Neuronal stem cell (in vitro differentiated cells): ENCODE data around the gene TMEM107.

Source experiments
- DNase-seq: peaks from one replicate; pipeline ENCODE4 v3.0.0-alpha.2; 2013; ENCODE audit warnings: low spot score
- H2AFZ ChIP-seq: one replicate; pipeline ENCODE4 v1.6.1; 2013; ENCODE audit warnings: mild to moderate bottlenecking, low read length, inconsistent platforms
- H2AK5ac ChIP-seq: 2 replicates; pipeline ENCODE4 v1.6.1; 2013; ENCODE audit warnings: low read depth, mild to moderate bottlenecking, inconsistent platforms, low read length, moderate library complexity, mixed read lengths
- H2BK120ac ChIP-seq: 2 replicates; pipeline ENCODE4 v1.6.1; 2013; ENCODE audit warnings: low read depth, mild to moderate bottlenecking, inconsistent platforms, low read length, moderate library complexity, mixed read lengths
- H2BK12ac ChIP-seq: one replicate; pipeline ENCODE4 v1.6.1; 2013; ENCODE audit warnings: low read length, inconsistent platforms
- H2BK15ac ChIP-seq: 2 replicates; pipeline ENCODE4 v1.6.1; 2013; ENCODE audit warnings: mild to moderate bottlenecking, low read length, inconsistent platforms, mixed read lengths
- H2BK5ac ChIP-seq: one replicate; pipeline ENCODE4 v1.6.1; 2013; ENCODE audit warnings: inconsistent platforms, mild to moderate bottlenecking, low read length, moderate library complexity
- H3K14ac ChIP-seq: one replicate; pipeline ENCODE4 v1.6.1; 2013; ENCODE audit warnings: low read length, inconsistent platforms
- H3K18ac ChIP-seq: 2 replicates; pipeline ENCODE4 v1.6.1; 2013; ENCODE audit warnings: low read length, inconsistent platforms
- H3K23ac ChIP-seq: 2 replicates; pipeline ENCODE4 v1.6.1; 2013; ENCODE audit warnings: low read depth, mild to moderate bottlenecking, mixed read lengths, low read length, inconsistent platforms; ENCODE audit not compliant: poor library complexity
- H3K27ac ChIP-seq: replicated peaks from 3 replicates; pipeline ENCODE4 v1.5.1; 2013; ENCODE audit warnings: low read length, inconsistent platforms
- H3K27me3 ChIP-seq, 3 experiments: 2 replicates each; pipeline ENCODE4 v1.6.1; 2013; ENCODE audit warnings: low read length in 3 of 3, mild to moderate bottlenecking in 2 of 3, inconsistent platforms in 1 of 3, low read depth in 1 of 3, mixed read lengths in 1 of 3, moderate library complexity in 1 of 3; ENCODE audit not compliant: control insufficient read depth in 3 of 3, insufficient read depth in 3 of 3
- H3K36me3 ChIP-seq, 2 donors: replicated peaks in 1 of 2; 2 replicates each; pipeline ENCODE4 v1.6.1; 2013; ENCODE audit warnings: low read length in 2 of 2; ENCODE audit not compliant: control insufficient read depth in 2 of 2, insufficient read depth in 2 of 2
- H3K4ac ChIP-seq: 2 replicates; pipeline ENCODE4 v1.6.1; 2013; ENCODE audit warnings: inconsistent platforms, mild to moderate bottlenecking, low read length, moderate library complexity
- H3K4me1 ChIP-seq, 2 donors: 1 replicate in 1 of 2; 2 replicates in 1 of 2; pipeline ENCODE4 v1.6.1; 2013; ENCODE audit warnings: low read length in 2 of 2, low read depth in 1 of 2; ENCODE audit not compliant: control insufficient read depth in 2 of 2, insufficient read depth in 1 of 2
- H3K4me2 ChIP-seq: one replicate; pipeline ENCODE4 v1.6.1; 2013; ENCODE audit warnings: mild to moderate bottlenecking, low read length, inconsistent platforms; ENCODE audit not compliant: insufficient read depth, poor library complexity, severe bottlenecking
- H3K4me3 ChIP-seq, 2 donors: 2 replicates each; pipeline ENCODE4 v1.5.1; 2013; ENCODE audit warnings: low read length in 2 of 2, mild to moderate bottlenecking in 2 of 2, inconsistent platforms in 1 of 2, moderate library complexity in 1 of 2
- H3K79me1 ChIP-seq: one replicate; pipeline ENCODE4 v1.6.1; 2013; ENCODE audit warnings: low read depth, mild to moderate bottlenecking, inconsistent platforms, low read length, moderate library complexity
- H3K9ac ChIP-seq: one replicate; pipeline ENCODE4 v1.6.1; 2013; ENCODE audit warnings: mild to moderate bottlenecking, low read depth, low read length, inconsistent platforms; ENCODE audit not compliant: poor library complexity
- H3K9me3 ChIP-seq, 2 donors: replicated peaks in 1 of 2; 2 replicates each; pipeline versions ENCODE3 to v1.6.1; 2013; ENCODE audit warnings: low read length in 2 of 2, mild to moderate bottlenecking in 2 of 2, inconsistent platforms in 1 of 2, low read depth in 1 of 2, mixed read lengths in 1 of 2, moderate library complexity in 1 of 2; ENCODE audit not compliant: control insufficient read depth in 2 of 2, insufficient read depth in 1 of 2
- H4K8ac ChIP-seq: one replicate; pipeline ENCODE4 v1.6.1; 2013; ENCODE audit warnings: low read depth, mild to moderate bottlenecking, inconsistent platforms, low read length, moderate library complexity
- H4K91ac ChIP-seq: one replicate; pipeline ENCODE4 v1.6.1; 2013; ENCODE audit warnings: low read length, low read depth, mild to moderate bottlenecking, inconsistent platforms; ENCODE audit not compliant: poor library complexity
- WGBS, 2 donors: extraction: QIAGEN DNeasy Blood & Tissue Kit; methylation state at CpG; one replicate each; pipeline ENCODE4 v1.1.7; 2013; ENCODE audit warnings: missing lambda C conversion rate in 2 of 2, mixed read lengths in 1 of 2; ENCODE audit not compliant: insufficient read length in 2 of 2, insufficient replicate concordance in 1 of 2; ENCODE audit errors: extremely low coverage in 2 of 2; 5-methylcytosine and 5-hydroxymethylcytosine counted together

Gene TMEM107

DNA sequence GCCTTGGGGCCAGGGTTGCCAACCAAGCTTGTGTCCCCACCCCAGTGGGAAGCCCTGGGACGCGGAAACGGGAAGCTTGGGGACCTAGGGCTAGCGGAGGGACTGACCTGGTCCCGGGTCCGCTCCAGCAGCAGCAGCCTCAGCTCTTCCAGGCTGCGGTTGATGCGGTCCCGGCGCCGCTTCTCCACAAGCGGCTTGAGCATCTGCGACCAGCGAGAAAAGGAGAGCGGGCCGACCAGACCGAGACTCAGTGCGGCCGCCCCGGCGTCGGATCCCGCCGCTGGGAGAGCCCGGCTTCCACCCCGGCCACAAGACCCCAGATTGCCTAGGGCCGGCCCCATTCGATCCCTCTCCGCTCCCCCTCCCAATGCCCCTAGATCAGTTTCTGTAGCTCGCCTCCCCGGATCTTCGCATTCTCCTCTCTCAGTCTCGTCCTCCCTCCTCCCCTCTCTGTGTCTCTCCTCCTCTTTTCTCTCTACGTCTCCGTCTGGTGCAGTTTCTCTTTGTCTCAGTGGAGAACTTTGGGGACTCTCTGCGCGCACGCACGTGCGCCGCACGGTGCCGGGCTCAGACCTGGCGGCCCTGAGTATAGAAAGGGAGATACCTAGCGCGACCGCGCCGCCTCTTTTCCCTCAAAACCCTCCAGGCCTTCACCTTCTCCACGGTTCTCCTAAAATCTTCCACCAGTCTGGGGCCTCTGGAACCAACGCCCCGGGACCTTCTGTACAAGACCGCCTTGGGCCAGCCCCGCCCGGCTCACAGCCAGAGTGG lies 53.1 kb downstream of the TMEM107 start:
- H3K14ac ChIP-seq, result no peak overlapping the region
- H3K27ac ChIP-seq, result no peak overlapping the region
- H3K4me3 ChIP-seq, result peak overlapping the region; percentile 67 to 91
- peak overlapping the region; percentile 44 for H2BK12ac ChIP-seq
- no peaks in the 10 kb centered on the region for H3K36me3 ChIP-seq
- no peak overlapping the region for H4K91ac ChIP-seq
- no peak overlapping the region for H2BK15ac ChIP-seq
- H3K4me1 ChIP-seq, result peaks cover 20 to 32% of the 10 kb centered on the region in 2 donors
- peak overlapping the region; percentile 54 for H2AK5ac ChIP-seq
- H2AFZ ChIP-seq, result peak overlapping the region; percentile 86
- H3K4ac ChIP-seq, result no peak overlapping the region
- peak; percentile 27 for DNase-seq
- H3K18ac ChIP-seq, result peak overlapping the region; percentile 91
- H4K8ac ChIP-seq, result no peak overlapping the region
- H3K27me3 ChIP-seq, result peaks cover 14 to 49% (median 28%) of the 10 kb centered on the region in 3 experiments
- peak overlapping the region; percentile 55 for H3K9ac ChIP-seq
- no peaks in the 10 kb centered on the region for H3K79me1 ChIP-seq
- no CpG with 5 or more reads among the region's 55 CpGs for whole genome bisulfite sequencing, 2 donors
- peak overlapping the region; percentile 99 for H3K4me2 ChIP-seq
- no peaks in the 10 kb centered on the region for H3K9me3 ChIP-seq
- H2BK120ac ChIP-seq, result no peak overlapping the region
- H3K23ac ChIP-seq, result peak overlapping the region; percentile 12
- peak overlapping the region; percentile 32 for H2BK5ac ChIP-seq
